Osteoblast (primary cell): ENCODE data around the gene MAN1C1. TPM values are rescaled to one million over a fixed set of nuclear protein-coding genes. Genes with fewer than 3 reads are reported as not detected.

Experiments
- DNase-seq: peaks from one replicate; pipeline ENCODE4 v3.0.0; 2011; ENCODE audit warnings: low spot score, mixed read lengths; ENCODE audit not compliant: insufficient read length; ENCODE audit errors: missing footprints
- H2AFZ ChIP-seq: 2 replicates; pipeline ENCODE4 v1.6.0; 2011; ENCODE audit warnings: mild to moderate bottlenecking, low read length
- H3K27ac ChIP-seq: 2 replicates; pipeline ENCODE4 v1.5.1; 2011; ENCODE audit warnings: mild to moderate bottlenecking, low read depth, low read length, moderate library complexity
- H3K27me3 ChIP-seq: 2 replicates; pipeline ENCODE4 v1.6.0; 2012; ENCODE audit warnings: mild to moderate bottlenecking, control low read depth, inconsistent platforms, low read length, moderate library complexity; ENCODE audit not compliant: insufficient read depth
- H3K36me3 ChIP-seq: 2 replicates; pipeline ENCODE4 v1.5.1; 2011; ENCODE audit warnings: mild to moderate bottlenecking, low read length, control low read depth, moderate library complexity; ENCODE audit not compliant: insufficient read depth
- H3K4me1 ChIP-seq: 2 replicates; pipeline ENCODE4 v1.5.1; 2011; ENCODE audit warnings: mild to moderate bottlenecking, low read length, control low read depth, moderate library complexity; ENCODE audit not compliant: insufficient read depth
- H3K4me2 ChIP-seq: 2 replicates; pipeline ENCODE4 v1.6.0; 2011; ENCODE audit warnings: mild to moderate bottlenecking, low read length; ENCODE audit not compliant: insufficient read depth
- H3K4me3 ChIP-seq: fragments of 200-600 bp; sonication (generic); 3 replicates; pipeline ENCODE4 v1.5.1; 2012; ENCODE audit warnings: mild to moderate bottlenecking, low read length, inconsistent platforms; ENCODE audit not compliant: insufficient read depth
- H3K79me2 ChIP-seq: 2 replicates; pipeline ENCODE4 v1.6.0; 2012; ENCODE audit warnings: mild to moderate bottlenecking, low read length, control low read depth, inconsistent platforms; ENCODE audit not compliant: insufficient read depth
- H3K9me3 ChIP-seq: 2 replicates; pipeline ENCODE4 v1.5.1; 2011; ENCODE audit warnings: low read depth, low read length, control low read depth
- H4K20me1 ChIP-seq: 2 replicates; pipeline ENCODE4 v1.6.0; 2012; ENCODE audit warnings: mild to moderate bottlenecking, low read length, control low read depth; ENCODE audit not compliant: insufficient read depth
- CTCF ChIP-seq: IDR thresholded peaks from 2 replicates; pipeline ENCODE4 v1.5.1; 2011; ENCODE audit warnings: mild to moderate bottlenecking, low read depth, low read length, moderate library complexity; ENCODE audit errors: extremely low read depth
- total RNA-seq: library from RNA; depleted of rRNA; stranded (reverse); fragments of >200 nt; gene quantifications from 2 replicates; pipeline ENCODE4 v1.2.3, GENCODE V29; 2012

The MAN1C1 gene
- total RNA-seq, 1 donor = 16.3 TPM

DNA sequence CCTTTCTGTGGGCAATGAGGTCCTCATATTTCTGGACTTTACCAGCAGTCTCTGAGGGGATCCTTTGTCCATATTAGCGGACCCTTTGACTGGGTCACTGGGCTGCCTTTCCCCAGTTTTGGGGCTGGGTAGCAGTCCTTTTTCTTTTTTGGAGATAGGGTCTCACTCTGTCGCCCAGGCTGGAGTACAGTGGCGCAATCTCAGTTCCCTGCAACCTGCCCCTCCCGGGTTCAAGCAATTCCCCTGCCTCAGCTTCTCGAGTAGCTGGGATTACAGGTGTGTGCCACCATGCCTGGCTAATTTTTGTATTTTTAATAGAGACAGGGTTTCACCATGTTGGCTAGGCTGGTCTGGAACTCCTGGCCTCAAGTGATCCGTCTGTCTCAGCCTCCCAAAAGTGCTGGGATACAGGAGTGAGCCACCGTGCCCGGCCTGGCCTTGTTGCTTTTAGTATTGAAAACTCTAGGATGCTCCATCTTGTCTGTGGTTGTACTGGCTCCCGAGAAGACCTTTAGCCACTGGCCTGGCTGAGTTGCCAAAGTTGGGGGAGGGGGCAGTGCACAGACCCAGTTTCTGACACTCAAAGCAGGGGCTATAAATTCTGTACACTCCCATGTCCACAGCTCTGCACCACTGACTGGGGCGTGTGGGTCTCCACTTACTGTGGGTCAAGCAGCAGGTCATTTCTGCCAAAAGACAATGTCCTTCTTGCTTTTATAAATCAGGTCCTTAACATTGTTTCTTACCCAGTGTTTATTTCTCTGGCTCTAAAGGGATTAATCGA lies 33.1 kb downstream of the MAN1C1 start:
- Histone ChIP-seq H3K36me3 (no peaks in the 10 kb centered on the region), H4K20me1 (no peaks in the 10 kb centered on the region), H3K9me3 (no peaks in the 10 kb centered on the region), H3K4me1 (no peaks in the 10 kb centered on the region), H3K4me3 (no peak overlapping the region), H3K79me2 (no peaks in the 10 kb centered on the region), H3K27me3 (peaks cover 62% of the 10 kb centered on the region), H3K4me2 (no peak overlapping the region), H2AFZ (no peak overlapping the region), H3K27ac (no peak overlapping the region)
- TF ChIP-seq CTCF = no peak
- DNase-seq = no peak

GRCh38 chr1:25650289-25650576 lies 33.6 kb downstream of the MAN1C1 start:
- Histone ChIP-seq H3K4me2 (no peak overlapping the region), H3K4me1 (no peaks in the 10 kb centered on the region), H3K27me3 (peaks cover 62% of the 10 kb centered on the region), H3K36me3 (no peaks in the 10 kb centered on the region), H2AFZ (no peak overlapping the region), H3K9me3 (no peaks in the 10 kb centered on the region), H3K79me2 (no peaks in the 10 kb centered on the region), H3K27ac (no peak overlapping the region), H4K20me1 (no peaks in the 10 kb centered on the region), H3K4me3 (no peak overlapping the region)
- DNase-seq = no peak
- TF ChIP-seq CTCF = no peak

DNA sequence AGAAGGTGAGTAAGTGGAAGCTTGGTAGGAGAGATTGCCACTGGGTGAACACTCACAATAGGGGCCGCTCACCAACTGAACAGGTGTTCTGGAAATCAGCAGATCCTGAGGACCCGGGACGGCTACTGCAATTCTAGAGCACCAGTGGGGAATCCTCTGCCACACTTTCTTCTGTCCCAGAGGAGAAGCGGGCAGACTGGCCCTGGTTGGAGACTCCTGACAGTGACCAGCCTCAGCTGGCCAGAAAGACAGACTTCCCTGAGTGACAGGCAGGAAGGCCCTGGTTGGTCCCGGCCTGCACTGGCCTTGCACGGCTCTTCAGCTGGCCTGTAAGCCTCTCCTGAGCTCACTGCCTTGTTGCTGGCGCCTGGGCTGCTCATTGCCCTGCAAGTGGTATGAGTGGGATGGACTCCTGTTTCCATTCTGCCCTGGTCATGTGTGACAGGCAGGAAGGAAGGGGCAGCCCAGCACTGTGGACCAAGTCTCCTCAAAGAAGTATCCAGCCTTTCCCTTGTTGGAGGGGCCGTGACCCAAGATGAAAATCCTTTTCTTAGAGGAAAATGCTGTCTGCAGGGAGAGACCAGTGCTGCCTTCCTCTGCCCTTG lies 34.5 kb downstream of the MAN1C1 start:
- Histone ChIP-seq H3K79me2 (no peaks in the 10 kb centered on the region), H3K36me3 (no peaks in the 10 kb centered on the region), H3K9me3 (no peaks in the 10 kb centered on the region), H4K20me1 (no peaks in the 10 kb centered on the region), H3K27me3 (peaks cover 54% of the 10 kb centered on the region), H2AFZ (no peak overlapping the region), H3K4me3 (no peak overlapping the region), H3K4me2 (no peak overlapping the region), H3K4me1 (no peaks in the 10 kb centered on the region), H3K27ac (no peak overlapping the region)
- DNase-seq = no peak
- no peak for TF ChIP-seq CTCF

- no peaks in the 10 kb centered on the region for H3K4me1 ChIP-seq
- no peaks in the 10 kb centered on the region for H4K20me1 ChIP-seq
- H3K36me3 ChIP-seq = no peaks in the 10 kb centered on the region
- peaks cover 45% of the 10 kb centered on the region for H3K27me3 ChIP-seq
- H3K9me3 ChIP-seq = no peaks in the 10 kb centered on the region
- no peak overlapping the region for H3K4me2 ChIP-seq
- no peak overlapping the region for H2AFZ ChIP-seq
- TF ChIP-seq CTCF = no peak
- H3K79me2 ChIP-seq = no peaks in the 10 kb centered on the region
- H3K27ac ChIP-seq = no peak overlapping the region
- no peak overlapping the region for H3K4me3 ChIP-seq
- no peak for DNase-seq
Observed at GRCh38 chr1:25651824-25652741, 35.5 kb downstream of the MAN1C1 start.
